Endothelial cell of umbilical vein (primary cell): ENCODE data around the gene MYT1. TPM values are rescaled to one million over a fixed set of nuclear protein-coding genes. Genes with fewer than 3 reads are reported as not detected.

ENCODE experiments used
- BruUV-seq: library from RNA; stranded (reverse); fragments of 400-500 nt; replicated peaks from 2 replicates; lab custom pipeline; 2021; lab: Mats Ljungman, UMichigan
- CTCF ChIA-PET: fragments of 300-600, 350-600 bp; sonication (Branson Sonifier 250); formaldehyde crosslinking; loops from one replicate; lab custom pipeline; 2021; ENCODE audit warnings: antibody characterized with exemption, inconsistent platforms; lab: Charles Lee
- POLR2A ChIA-PET: fragments of 300-600, 350-600 bp; sonication (Branson Sonifier 250); formaldehyde crosslinking; loops from one replicate; lab custom pipeline; 2021; ENCODE audit warnings: antibody characterized with exemption, inconsistent platforms; lab: Charles Lee
- DNase-seq: peaks from one replicate; pipeline ENCODE4 v3.0.0-alpha.2; 2011; ENCODE audit warnings: low read depth, low spot score
- FAIRE-seq: peaks from 2 replicates; lab custom pipeline; 2011; peaks lifted over from hg19 to GRCh38; lab: Jason Lieb, UNC
- H2AFZ ChIP-seq: 2 replicates; pipeline ENCODE4 v1.6.0; 2012; ENCODE audit warnings: low read depth, low read length, control low read depth, inconsistent platforms
- H3K27ac ChIP-seq: 2 replicates; pipeline ENCODE4 v1.5.1; 2011; ENCODE audit warnings: low read depth, mild to moderate bottlenecking, control low read depth, low read length, moderate library complexity; ENCODE audit not compliant: insufficient read depth
- H3K27me3 ChIP-seq, 2 experiments: 2 replicates each; pipeline versions ENCODE4 v1.6.0 to v1.6.1; 2011; ENCODE audit warnings: low read length in 2 of 2, mixed read lengths in 1 of 2; ENCODE audit not compliant: control insufficient read depth in 2 of 2, insufficient read depth in 2 of 2
- H3K36me3 ChIP-seq, 2 experiments: 2 replicates in 1 of 2; 3 replicates in 1 of 2; pipeline ENCODE4 v1.5.1; 2011; ENCODE audit warnings: low read length in 2 of 2, mild to moderate bottlenecking in 1 of 2, moderate library complexity in 1 of 2; ENCODE audit not compliant: control insufficient read depth in 2 of 2, insufficient read depth in 2 of 2; ENCODE audit errors: extremely low read depth in 1 of 2
- H3K4me1 ChIP-seq: 3 replicates; pipeline ENCODE4 v1.5.1; 2011; ENCODE audit warnings: mild to moderate bottlenecking, low read length; ENCODE audit not compliant: control insufficient read depth, insufficient read depth; ENCODE audit errors: extremely low read depth
- H3K4me2 ChIP-seq: 2 replicates; pipeline ENCODE4 v1.6.1; 2011; ENCODE audit warnings: low read length, control low read depth, mixed read lengths; ENCODE audit not compliant: insufficient read depth
- H3K4me3 ChIP-seq, 3 experiments: fragments of 200-600 bp in 1 of 3; sonication (generic), shearing (Covaris generic) in 1 of 3; replicated peaks in 1 of 3; 2 replicates each; pipeline ENCODE4 v1.5.1; 2011 to 2016; ENCODE audit warnings: control low read depth in 3 of 3, low read length in 3 of 3, mild to moderate bottlenecking in 2 of 3, inconsistent platforms in 1 of 3, low read depth in 1 of 3, moderate library complexity in 1 of 3; ENCODE audit not compliant: insufficient read depth in 1 of 3
- H3K79me2 ChIP-seq: 2 replicates; pipeline ENCODE4 v1.6.0; 2012; ENCODE audit warnings: low read length, inconsistent platforms; ENCODE audit not compliant: control insufficient read depth, insufficient read depth
- H3K9ac ChIP-seq: replicated peaks from 2 replicates; pipeline ENCODE3; 2011; ENCODE audit warnings: low read length, control low read depth; ENCODE audit not compliant: insufficient read depth; ENCODE audit errors: extremely low read depth
- H3K9me1 ChIP-seq: replicated peaks from 3 replicates; pipeline ENCODE4 v1.6.0; 2011; ENCODE audit warnings: mild to moderate bottlenecking, low read length; ENCODE audit not compliant: control insufficient read depth, insufficient read depth; ENCODE audit errors: extremely low read depth
- H3K9me3 ChIP-seq: replicated peaks from 2 replicates; pipeline ENCODE4 v1.5.1; 2012; ENCODE audit warnings: low read length, inconsistent platforms; ENCODE audit not compliant: control insufficient read depth, insufficient read depth
- H4K20me1 ChIP-seq: replicated peaks from 2 replicates; pipeline ENCODE3; 2011; ENCODE audit warnings: mild to moderate bottlenecking, low read length; ENCODE audit not compliant: control insufficient read depth, insufficient read depth; ENCODE audit errors: extremely low read depth
- EZH2 ChIP-seq: IDR thresholded peaks from 2 replicates; pipeline ENCODE4 v1.6.1; 2012; ENCODE audit warnings: borderline replicate concordance, low read depth, mild to moderate bottlenecking, moderate library complexity, low read length, inconsistent platforms; ENCODE audit not compliant: severe bottlenecking
- FOS ChIP-seq: IDR thresholded peaks from 2 replicates; pipeline ENCODE4 v1.6.1; 2011; ENCODE audit warnings: mild to moderate bottlenecking, low read length, moderate library complexity, borderline replicate concordance; ENCODE audit not compliant: insufficient read depth
- GATA2 ChIP-seq: IDR thresholded peaks from 2 replicates; pipeline ENCODE4 v1.7.0; 2011; ENCODE audit warnings: low read depth, mild to moderate bottlenecking, moderate library complexity, mixed read lengths, low read length; ENCODE audit not compliant: insufficient read length, insufficient read depth
- JUN ChIP-seq: IDR thresholded peaks from 2 replicates; pipeline ENCODE4 v1.6.1; 2011; ENCODE audit warnings: borderline replicate concordance, low read depth; ENCODE audit not compliant: insufficient read length, insufficient read depth
- MYC ChIP-seq: IDR thresholded peaks from one replicate; pipeline ENCODE4 v1.6.1; 2011; ENCODE audit warnings: mild to moderate bottlenecking, low read depth, low read length
- POLR2A ChIP-seq: IDR thresholded peaks from 2 replicates; pipeline ENCODE4 v1.6.1; 2012; ENCODE audit warnings: low read depth, mild to moderate bottlenecking, control low read depth, low read length
- POLR2AphosphoS5 ChIP-seq: IDR thresholded peaks from 2 replicates; pipeline ENCODE4 v1.6.1; 2012; ENCODE audit warnings: low read depth, mild to moderate bottlenecking, control low read depth, low read length, moderate library complexity; ENCODE audit not compliant: insufficient read depth
- dilution Hi-C: fragments of 300-500 bp; cut with MboI; formaldehyde crosslinking; loops from one replicate; pipeline ENCODE4 v1.15.0; 2019; ENCODE audit warnings: low sequenced_read_pairs; ENCODE audit not compliant: extremely low pct_ligation_motif_present
- intact Hi-C: fragments of 100-400 bp; cut with micrococcal nuclease; formaldehyde crosslinking; loops from one replicate; pipeline ENCODE4 v1.10.0; 2022
- polyA plus RNA-seq, 4 experiments: library from polyadenylated mRNA; depleted of rRNA in 3 of 4; stranded (reverse) in 3 of 4; unstranded in 1 of 4; fragments of >200 nt; gene quantifications; 2 replicates each; pipeline versions ENCODE4 v1.2.1 to v1.2.3, GENCODE V29; 2011 to 2012; ENCODE audit warnings: missing spikeins in 1 of 4
- total RNA-seq: library from RNA; stranded (reverse); gene quantifications from 2 replicates; pipeline ENCODE4 v1.2.3, GENCODE V29; 2021
- TF ChIP-seq, protein P1 (sequence below), 2 donors: IDR thresholded peaks; 1 replicate in 1 of 2; 2 replicates in 1 of 2; pipeline ENCODE4 v1.5.1; 2011; ENCODE audit warnings: low read length in 2 of 2, mild to moderate bottlenecking in 2 of 2, moderate library complexity in 2 of 2, control low read depth in 1 of 2, inconsistent platforms in 1 of 2, low read depth in 1 of 2; ENCODE audit not compliant: insufficient read depth in 1 of 2; ENCODE audit errors: extremely low read depth in 1 of 2
- TF ChIP-seq, protein P2 (sequence below): IDR thresholded peaks from 2 replicates; pipeline ENCODE4 v1.6.1; 2011; ENCODE audit not compliant: insufficient read depth, insufficient read length

Gene MYT1
- total and polyA plus RNA-seq, 2 donors (not counting 3 experiments of a cell fraction or from before 2014, with no cell fraction given): not detected

DNA sequence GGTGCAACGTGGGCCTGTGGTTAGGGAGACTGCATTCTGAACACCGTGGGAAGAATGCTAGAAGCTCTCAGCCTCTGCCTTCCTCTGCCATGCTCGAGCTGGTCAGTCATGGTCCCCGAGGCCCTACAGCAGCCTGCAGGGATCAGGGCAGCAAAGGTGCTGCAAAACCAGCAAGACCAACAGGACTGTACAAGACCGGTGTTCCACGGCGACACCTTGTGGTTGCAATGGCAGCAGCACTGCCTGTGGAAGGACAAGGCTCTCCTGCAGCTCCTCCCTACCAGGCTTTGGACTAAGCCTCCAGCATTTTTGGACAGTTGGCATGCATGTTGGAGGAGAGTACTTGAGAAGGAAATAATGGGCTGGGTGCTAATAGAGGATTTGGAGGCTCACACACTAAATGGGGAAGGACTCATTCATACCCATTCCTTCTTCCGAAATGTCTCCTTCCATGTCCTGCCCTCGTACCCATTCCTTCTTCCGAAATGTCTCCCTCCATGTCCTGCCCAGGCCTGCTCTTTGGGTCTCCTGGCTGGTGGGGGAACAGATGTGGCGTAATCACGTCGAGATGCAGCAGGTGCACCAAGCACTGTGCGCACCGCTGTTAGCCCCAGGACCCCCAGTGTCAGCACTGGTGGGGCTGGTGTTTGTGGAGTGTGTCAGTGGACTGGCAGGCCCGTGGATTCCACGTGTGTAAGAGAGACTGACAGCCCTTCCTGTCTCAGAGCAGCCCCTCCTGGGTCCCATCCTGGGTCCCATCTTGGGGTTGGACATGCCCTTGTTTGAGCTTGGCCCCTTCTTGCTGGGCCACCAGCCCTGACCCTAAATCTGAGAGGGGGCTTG is 18.6 kb upstream of the MYT1 start:
- CTCF ChIA-PET: no interaction called here
- TF ChIP-seq POLR2A: no peak
- TF ChIP-seq, protein P1, sequence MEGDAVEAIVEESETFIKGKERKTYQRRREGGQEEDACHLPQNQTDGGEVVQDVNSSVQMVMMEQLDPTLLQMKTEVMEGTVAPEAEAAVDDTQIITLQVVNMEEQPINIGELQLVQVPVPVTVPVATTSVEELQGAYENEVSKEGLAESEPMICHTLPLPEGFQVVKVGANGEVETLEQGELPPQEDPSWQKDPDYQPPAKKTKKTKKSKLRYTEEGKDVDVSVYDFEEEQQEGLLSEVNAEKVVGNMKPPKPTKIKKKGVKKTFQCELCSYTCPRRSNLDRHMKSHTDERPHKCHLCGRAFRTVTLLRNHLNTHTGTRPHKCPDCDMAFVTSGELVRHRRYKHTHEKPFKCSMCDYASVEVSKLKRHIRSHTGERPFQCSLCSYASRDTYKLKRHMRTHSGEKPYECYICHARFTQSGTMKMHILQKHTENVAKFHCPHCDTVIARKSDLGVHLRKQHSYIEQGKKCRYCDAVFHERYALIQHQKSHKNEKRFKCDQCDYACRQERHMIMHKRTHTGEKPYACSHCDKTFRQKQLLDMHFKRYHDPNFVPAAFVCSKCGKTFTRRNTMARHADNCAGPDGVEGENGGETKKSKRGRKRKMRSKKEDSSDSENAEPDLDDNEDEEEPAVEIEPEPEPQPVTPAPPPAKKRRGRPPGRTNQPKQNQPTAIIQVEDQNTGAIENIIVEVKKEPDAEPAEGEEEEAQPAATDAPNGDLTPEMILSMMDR (IDR thresholded peaks at IDR 0.05; ENCODE audit: extremely low read depth in 1 of 2, insufficient read depth in 1 of 2, low read depth in 1 of 2, low read length in 2 of 2): peak in 1 of 2 donors; percentile 4
- no TSS peak for BruUV-seq
- DNase-seq (no peak), FAIRE-seq (no peak)
- Histone ChIP-seq H4K20me1 (no peaks in the 10 kb centered on the region), H3K9me1 (no peaks in the 10 kb centered on the region), H3K4me1 (no peaks in the 10 kb centered on the region), H3K79me2 (no peaks in the 10 kb centered on the region), H3K9ac (no peak overlapping the region), H3K4me3 (no peak overlapping the region), H2AFZ (no peak overlapping the region), H3K27me3 (no peaks in the 10 kb centered on the region), H3K36me3 (no peaks in the 10 kb centered on the region), H3K4me2 (no peak overlapping the region), H3K9me3 (peaks cover 2% of the 10 kb centered on the region), H3K27ac (no peak overlapping the region)
- intact Hi-C loops: no loop called here
- POLR2A ChIA-PET: no interaction called here
- dilution Hi-C loops: no loop called here

DNA sequence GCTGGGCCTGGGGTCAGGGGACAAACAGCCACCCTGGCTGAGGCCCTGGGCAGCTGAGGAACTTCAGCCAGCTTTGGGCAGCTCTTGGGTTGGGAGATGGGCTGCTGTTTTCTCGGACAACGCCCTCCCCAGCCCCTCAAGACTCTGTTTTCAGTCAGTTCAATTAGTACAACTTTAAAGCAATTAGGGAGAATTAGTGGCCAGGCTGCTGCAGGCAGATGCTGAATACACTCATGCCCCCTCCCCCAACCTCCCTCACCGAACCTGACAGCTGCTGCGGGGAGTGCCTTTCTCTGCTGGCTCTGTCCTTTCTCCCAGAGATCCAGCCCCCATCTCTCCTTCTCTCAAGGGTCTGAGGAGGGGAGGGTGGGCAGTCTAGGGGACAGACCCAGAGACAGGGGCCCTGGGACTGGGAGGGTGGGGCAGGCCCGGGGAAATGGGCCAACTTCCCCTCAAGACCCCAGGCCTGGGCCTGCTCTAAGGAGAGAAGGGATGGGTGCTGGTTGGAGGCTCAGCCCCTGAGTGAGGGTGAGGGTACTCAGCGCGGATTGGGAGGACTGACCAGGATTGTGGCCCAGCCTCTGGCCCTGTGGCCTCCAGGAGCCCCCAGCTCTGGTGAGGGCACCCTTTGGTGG is 17.8 kb upstream of the MYT1 start:
- BruUV-seq: no TSS peak

More for the DNA sequence above, 17.8 kb upstream of the MYT1 start:
- Histone ChIP-seq H3K79me2 (no peaks in the 10 kb centered on the region), H3K9me1 (no peaks in the 10 kb centered on the region), H3K9me3 (peaks cover 2% of the 10 kb centered on the region), H4K20me1 (no peaks in the 10 kb centered on the region), H3K9ac (no peak overlapping the region), H3K4me2 (no peak overlapping the region), H3K4me3 (no peak overlapping the region), H2AFZ (no peak overlapping the region), H3K27me3 (no peaks in the 10 kb centered on the region), H3K4me1 (no peaks in the 10 kb centered on the region), H3K27ac (no peak overlapping the region), H3K36me3 (no peaks in the 10 kb centered on the region)
- dilution Hi-C loops: no loop called here
- POLR2A ChIA-PET: no interaction called here
- intact Hi-C loops: no loop called here
- no peak for FAIRE-seq
- CTCF ChIA-PET: no interaction called here
- TF ChIP-seq FOS (no peak), POLR2A (no peak), POLR2AphosphoS5 (no peak), GATA2 (no peak), EZH2 (no peak), MYC (no peak), JUN (no peak)
- TF ChIP-seq, protein P1 (IDR thresholded peaks at IDR 0.05; ENCODE audit: extremely low read depth in 1 of 2, insufficient read depth in 1 of 2, low read depth in 1 of 2, low read length in 2 of 2): no peak
- TF ChIP-seq, protein P2, sequence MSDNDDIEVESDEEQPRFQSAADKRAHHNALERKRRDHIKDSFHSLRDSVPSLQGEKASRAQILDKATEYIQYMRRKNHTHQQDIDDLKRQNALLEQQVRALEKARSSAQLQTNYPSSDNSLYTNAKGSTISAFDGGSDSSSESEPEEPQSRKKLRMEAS: no peak
- DNase-seq: no peak
